GM12872 (cell line): ENCODE data around the gene CTSA.

ENCODE experiments used
- CTCF ChIP-seq: IDR thresholded peaks from 3 replicates; pipeline ENCODE4 v1.5.1; 2011; ENCODE audit warnings: low read depth, mild to moderate bottlenecking, low read length, moderate library complexity; ENCODE audit not compliant: insufficient read depth

CTSA gene

GRCh38 chr20:45924391-45925261 is 33.5 kb downstream of the CTSA start:
- no peak for TF ChIP-seq CTCF

- no peak for TF ChIP-seq CTCF
Observed at GRCh38 chr20:45925821-45926506, 34.8 kb downstream of the CTSA start.

GRCh38 chr20:45926731-45927070 is 35.6 kb downstream of the CTSA start:
- TF ChIP-seq CTCF = no peak

GRCh38 chr20:45927071-45927878 is 36.1 kb downstream of the CTSA start:
- TF ChIP-seq CTCF = no peak

GRCh38 chr20:45933266-45934045 is 42.3 kb downstream of the CTSA start:
- TF ChIP-seq CTCF = peak; percentile 36; the same call in 2 of the 3 replicates

- TF ChIP-seq CTCF = no peak
Observed at GRCh38 chr20:45934046-45934585, 43.0 kb downstream of the CTSA start.
